ACHN (cell line): Measurements from ENCODE around the gene MRPS2.
"Not testable (repeated sequence)": the region's sequence is repeated elsewhere in the genome, so short reads cannot be mapped to it uniquely, and the experiment has no call there.

Source experiments
- DNase-seq: peaks from one replicate; pipeline ENCODE4 v3.0.0-alpha.2; 2015
- in situ Hi-C: cut with HindIII; loops from 2 replicates; pipeline ENCODE4 v1.10.0; 2017; ENCODE audit warnings: low sequenced_read_pairs, low pct_ligation_motif_present, low pct_unique_long_range_greater_than_20kb

The MRPS2 gene

DNA sequence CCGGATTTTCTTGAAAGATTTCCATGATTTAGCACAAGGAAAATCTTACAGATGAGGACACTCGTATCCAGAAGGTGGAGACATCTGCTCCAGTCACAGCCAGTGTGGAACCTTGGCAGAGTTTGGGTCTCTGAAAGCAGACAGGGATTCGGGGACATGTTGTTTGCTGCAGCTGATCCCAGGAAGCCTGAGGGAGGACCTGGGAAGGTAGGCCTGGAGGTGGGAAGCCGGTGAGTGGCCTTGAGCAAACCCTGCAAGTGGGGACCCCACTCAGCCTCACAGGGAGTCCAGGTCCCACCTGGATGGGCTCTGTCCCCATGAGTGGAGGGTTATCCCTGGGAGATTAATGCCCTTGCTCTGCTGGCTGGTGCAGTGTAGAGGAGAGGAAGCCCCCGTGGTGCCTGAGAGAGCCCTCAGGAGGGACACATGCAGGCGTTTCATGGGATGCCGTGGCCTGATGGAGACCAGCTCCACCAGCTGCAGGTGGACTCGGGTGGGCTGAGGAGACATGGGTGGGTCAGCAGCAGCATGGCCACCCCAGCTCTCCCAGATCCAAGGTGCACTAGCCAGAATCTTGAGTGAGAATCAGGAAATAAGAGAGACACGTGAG, 7.8 kb downstream of the MRPS2 start:
- in situ Hi-C loops: no loop called here
- DNase-seq: no peak

DNA sequence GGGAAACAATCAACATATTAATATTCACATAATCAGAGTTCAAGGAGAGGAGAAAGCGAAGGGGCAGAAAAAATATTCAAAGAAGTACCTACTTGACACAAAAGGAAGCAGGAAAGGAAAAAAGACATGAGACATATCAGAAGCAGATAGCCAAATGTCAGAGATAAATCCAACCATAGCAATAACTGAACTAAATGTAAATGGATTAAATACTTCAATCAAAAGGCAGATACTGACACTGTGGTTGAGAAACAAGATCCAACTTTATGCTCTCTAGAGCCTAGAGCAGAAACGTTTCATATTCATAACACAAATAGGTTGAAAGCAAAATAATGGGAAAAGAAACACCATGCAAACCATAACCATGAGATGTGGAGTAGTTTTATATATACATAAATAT, 9.0 kb downstream of the MRPS2 start:
- in situ Hi-C loops: no loop called here
- no peak for DNase-seq

DNA sequence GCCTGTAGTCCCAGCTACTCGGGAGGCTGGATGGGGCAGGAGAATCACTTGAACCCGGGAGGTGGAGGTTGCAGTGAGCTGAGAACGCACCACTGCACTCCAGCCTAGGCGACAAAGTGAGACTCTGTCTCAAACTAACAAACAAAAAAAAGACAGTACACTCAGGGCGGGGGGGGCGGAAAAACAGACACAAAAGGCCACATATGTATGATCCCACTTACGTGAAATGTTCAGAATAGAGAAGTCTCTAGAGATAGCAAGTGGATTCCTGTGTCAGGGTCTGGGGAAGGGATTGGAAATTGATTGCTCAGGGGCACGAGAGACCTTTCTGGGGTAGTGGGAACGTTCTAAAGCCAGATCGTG, 11.7 kb downstream of the MRPS2 start:
- in situ Hi-C loops: no loop called here
- DNase-seq: no peak

DNA sequence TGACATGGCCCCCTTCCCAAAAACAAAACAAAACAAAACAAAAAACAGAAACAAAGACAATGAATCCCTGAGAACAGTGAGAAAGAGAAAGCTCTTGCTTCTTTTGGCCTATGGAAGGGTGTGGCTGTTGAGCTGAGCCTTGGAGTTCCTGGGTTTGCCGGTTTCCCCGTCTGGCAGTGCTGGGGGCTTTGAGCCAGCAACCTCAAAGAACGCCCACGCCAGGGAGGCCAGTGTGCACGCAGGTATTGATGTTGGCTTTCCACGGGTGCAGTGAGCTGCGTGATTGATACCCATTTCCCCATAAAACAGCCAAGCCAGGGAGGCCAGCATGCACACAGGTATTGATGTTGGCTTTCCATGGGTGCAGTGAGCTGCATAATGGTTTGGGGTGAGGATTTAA, 12.4 kb downstream of the MRPS2 start:
- DNase-seq: no peak
- in situ Hi-C loops: no loop called here

DNA sequence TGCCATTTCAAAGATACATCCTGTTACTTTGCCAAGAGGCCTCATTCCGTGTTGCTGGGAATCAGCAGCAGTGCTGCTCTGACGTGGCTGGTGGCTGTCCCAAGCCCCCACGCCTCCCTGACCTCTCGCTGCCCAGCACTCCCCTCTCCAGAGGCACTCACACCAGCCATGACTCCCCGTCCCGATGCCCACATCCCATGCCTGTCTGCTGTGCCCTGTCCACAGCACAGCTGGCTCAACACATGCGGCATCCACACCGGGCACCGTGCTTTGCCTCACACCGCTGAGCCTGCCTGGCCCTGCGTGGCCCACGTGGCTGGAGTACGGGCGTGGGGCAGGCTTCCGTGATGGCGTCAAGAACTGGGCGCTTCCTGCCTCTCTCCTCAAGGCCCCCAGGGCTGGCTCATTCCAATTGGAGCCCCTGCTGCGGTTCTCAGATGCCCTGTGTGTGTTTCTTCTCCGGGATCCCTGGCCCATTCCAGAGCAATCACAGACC, 12.9 kb downstream of the MRPS2 start:
- in situ Hi-C loops: no loop called here
- no peak for DNase-seq

DNA sequence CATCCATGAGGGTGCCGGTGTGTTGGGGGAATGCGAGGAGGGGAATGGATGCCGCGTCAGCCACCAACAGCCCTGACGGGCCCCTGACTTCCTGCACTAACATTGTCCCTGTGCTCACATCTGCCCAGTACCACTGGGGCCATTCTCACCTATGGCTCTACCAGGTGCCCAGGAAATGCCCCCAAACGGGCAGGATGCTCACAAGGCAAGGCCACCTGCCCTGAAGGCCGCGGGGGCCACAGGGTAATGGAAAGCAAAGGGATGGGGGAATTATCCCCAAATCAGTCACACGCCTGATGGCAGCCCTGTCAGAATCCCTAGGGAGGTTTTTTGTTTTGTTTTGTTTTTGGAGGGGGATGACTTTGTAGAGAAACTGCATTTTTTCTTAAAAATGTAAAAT, 13.4 kb downstream of the MRPS2 start:
- in situ Hi-C loops, DNase-seq: not testable (repeated sequence)

DNA sequence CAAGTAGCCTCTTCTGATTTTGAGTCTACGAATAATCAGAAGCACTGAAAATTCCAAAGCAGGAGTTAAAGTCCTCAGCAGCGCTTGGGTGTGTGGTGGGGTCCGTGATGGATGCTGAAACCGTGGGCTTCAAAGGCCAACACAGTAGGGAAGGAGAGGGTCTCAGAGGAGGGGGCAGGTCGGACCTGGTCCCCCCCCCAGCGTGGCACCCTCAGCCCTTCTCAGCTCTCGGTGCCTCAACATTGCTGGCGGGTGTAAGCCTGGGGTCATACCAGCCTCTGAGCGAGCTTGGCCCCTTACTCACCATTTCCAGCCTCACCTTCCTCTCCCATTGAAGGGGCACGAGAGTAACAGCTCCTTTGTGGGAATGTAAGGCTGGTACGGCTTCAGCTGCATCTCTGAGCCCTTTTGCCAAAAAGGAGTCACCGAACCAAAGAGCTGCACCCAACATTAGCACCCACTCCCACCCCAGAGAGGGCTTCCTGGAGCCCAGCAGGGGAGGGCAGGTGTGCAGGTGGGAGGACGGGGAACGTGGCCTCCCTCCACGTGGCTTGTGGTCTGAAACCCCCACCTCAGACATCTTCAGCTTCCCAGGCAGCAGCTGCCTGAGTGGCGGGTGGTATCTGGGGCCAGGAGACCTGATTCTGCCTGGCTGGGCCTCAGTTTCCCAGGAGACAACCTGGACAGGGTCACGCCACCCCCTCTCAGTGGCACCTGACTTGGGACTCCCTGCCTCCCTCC, 14.0 kb downstream of the MRPS2 start:
- no peak for DNase-seq
- in situ Hi-C loops: no loop called here

DNA sequence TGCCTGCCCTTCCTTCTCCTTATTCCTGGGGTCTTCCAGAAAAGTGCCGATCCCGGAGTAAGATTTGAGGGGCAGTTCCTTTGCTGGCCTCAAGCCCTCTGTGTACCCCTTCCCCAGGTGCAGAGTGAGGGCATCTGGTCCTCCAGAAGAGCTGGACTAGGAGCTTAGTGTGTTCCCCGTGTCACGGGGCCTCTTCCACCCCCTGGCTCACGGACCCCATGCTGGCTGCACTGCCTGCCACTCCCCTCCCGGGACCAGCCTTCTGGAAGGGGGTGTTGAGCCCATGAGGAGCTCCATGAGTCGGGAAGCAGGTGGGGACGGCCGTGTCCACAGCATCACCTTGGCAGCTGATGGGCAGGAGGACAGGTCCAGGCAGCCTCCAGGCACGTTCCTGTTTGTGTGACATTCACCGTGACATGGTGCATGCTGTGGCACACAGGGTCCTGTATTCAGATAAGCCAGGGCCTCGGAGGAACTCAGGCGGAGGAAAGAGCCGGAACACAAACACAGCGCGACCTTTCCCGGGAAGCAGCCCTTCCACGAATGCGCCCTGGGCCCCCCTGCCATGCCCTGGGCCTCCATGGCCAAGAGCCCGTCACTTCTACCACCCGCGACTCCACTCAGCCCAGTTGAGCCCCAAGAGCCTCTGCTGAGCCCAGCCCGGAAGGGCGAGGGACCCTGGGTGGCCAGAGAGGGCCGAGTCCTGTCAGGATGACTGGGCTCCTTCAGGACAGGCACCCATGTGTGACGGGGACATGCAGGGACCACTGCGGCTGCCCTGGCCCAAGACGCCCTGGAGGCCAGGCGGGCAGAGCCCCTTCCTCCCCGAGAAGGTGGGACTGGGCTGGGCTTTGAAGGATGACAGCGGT, 14.8 kb downstream of the MRPS2 start:
- no peak for DNase-seq
- in situ Hi-C loops: no loop called here

DNA sequence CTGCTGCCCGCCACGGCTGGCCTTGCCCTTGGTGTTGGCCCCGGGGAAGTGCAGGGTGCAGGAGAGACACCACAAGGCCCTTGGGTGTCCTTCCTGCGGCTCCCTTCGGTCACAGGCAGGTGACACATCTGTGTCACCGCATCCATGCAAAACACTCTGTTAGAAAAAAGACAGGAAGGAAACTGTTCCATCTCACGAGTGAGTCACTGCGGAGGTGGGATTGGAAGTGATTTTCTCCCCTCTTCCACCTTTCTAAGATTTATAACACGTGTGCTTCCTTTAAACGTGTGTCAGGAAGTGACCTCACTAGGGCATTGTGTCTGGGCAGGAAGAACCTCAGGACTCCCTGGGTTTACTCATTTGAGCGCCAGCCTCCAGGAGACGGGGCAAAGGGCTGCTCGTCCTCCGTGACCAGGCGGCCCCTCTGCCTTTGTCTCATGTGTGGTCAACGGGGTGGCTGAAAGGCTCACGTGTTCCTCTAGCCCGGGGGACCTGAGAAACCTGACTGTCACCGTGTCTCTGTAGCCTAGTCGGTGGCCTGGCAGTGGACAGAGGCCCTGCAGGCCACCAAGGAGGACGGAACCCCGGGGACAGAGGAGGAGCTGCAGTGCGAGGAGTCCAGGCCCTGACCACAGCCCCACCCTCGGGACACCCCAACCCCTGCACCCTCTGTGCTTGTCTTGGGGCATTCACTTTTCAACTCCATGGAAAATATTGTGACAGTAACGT, 15.8 kb downstream of the MRPS2 start:
- in situ Hi-C loops: no loop called here

DNA sequence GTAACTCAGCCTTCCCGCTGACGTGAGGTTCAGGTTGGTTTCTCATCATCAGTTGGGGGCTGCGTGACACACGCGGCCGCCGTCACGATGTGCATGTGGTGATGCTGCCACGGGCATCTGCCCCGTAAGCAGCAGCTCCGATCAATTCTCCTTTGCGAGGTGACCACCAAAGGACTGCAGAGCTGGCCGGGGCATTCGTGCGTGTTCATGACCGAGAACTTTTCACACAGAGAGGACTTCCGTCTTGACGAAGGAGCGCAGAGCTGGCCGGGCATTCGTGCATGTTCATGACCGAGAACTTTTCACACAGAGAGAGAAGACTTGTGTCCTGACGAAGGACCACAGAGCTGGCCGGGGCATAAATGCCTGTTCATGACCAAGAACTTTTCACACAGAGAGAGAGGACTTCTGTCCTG, 16.9 kb downstream of the MRPS2 start:
- DNase-seq: no peak
- in situ Hi-C loops: no loop called here

More for the DNA sequence above, 15.8 kb downstream of the MRPS2 start:
- no peak for DNase-seq

DNA sequence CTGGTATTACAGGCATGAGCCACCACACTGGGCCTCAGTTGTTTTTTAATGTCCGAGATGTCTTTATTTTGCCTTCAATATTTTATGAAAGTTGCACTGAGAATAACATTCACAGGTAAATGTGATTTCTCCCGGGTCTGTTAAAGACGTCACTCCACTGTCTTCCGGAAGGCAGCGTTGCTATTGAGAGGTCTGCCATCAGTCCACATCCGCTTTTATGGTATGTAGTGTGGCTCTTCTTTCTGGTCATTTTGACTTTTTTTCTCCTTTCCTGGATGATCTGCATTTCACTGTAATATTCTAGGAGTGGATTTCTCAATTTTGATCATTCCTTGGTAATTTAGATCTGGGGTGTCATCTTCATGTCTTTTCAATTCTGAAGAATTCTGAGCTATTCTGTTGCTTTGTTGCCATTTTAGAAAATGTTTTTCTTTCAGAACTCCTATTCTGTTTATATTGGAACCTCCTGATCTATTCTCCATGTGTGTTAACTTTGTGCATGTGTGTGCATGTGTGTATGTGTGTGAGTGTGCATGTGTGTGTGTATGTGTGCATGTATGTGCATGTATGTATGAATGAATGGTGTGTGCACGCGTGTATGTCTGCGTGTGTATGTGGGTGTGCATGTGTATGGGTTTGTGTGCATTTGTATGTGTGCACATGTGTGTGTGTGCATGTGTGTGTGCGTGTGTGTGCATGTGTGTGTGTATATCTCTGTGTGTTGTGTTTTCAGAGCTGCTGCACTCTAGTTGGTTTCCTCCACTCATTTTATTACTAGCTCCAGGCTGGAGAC, 18.9 kb downstream of the MRPS2 start:
- in situ Hi-C loops: no loop called here
- no peak for DNase-seq

DNA sequence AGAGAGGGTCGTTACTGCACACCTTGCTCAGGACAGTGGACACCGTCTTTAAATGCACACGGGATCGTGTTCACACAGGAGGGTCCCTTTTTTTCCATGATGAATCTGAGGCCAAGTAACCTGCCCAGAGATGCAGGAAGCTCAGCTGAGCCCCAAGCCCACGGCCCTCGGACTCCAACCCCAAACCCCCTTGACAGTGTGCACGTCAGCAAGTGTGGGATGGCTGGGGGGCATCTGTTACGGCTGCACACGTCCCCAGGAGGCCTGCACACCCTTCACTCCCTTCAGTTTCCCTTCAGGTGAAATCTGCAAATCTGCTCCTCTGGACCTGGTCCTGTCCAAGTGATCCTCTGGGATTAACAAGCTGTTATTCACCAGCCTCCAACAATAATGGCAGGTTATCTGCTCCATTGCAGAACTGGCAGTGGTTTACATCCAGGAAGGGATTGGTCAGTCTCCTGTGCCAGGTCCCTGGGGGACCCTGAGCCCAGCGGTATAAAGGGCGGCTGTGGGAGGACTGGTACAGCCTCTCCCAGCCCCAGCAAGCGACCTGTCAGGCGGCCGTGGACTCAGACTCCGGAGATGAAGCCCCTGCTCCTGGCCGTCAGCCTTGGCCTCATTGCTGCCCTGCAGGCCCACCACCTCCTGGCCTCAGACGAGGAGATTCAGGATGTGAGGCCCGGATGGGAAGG, 20.6 kb downstream of the MRPS2 start, which contains the start of gene LCN1:
TSS of gene LCN1 (plus strand) at position 525 of the 692 bp plus-strand sequence. CDS start at position 583, 58 bp downstream.
- in situ Hi-C loops: no loop called here
- DNase-seq: no peak

DNA sequence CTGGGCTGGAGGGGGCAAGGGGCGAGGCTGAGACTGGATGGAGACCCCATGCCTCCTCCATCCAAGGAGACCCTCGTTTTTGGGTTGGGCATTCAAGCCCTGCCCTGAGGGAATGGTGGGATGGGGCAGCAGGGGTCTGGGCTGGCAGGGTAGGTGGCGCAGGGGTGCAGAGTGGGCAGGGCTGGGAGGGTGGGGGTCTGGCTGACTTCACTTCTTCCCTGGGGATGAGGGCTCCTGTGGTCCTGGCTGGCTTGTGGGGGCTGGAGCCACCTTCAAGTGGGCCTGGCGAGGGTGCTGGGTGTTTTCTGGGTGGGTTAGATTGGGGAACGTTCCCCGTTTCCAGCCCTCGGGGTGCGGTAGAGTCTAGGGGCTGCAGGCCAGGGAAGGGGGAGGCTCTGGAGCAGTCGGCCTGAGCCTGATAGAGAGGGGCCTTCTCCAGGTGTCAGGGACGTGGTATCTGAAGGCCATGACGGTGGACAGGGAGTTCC, 21.2 kb downstream of the MRPS2 start:
- in situ Hi-C loops: no loop called here
- no peak for DNase-seq

DNA sequence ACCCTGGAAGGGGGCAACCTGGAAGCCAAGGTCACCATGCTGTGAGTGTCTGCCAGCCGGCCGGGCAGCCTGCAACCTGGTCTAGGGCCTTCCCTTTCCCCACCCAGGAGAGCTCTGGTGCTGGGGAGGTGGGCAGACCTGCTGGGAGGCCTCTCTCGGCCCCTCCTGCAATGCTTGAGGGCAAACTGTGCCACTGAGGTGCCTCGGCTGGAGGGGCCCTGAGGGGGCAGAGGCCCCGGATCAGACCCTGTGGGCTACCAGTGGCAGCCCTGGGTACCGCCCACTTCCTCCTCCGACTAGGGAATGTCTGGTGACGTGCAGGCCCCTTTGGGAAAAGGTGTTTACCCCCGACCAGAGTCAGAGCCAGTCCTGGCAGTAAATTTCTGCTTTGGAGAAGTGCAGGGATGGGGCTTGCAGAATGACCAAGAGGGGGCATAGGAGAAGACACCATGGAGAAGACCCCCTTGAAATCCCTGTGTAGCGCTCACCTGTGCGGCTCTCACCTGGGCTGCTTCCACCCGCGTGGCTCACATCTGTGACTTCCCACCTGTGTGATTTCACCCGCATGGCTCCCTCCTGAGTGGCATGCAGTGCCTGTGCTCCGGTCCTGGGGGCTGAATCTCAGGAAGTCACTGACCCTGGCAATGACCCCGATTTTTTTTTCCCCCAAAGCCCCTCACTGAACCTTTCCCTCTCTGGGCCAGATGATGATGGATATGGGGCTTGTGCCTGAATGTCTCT, 21.8 kb downstream of the MRPS2 start:
- in situ Hi-C loops: no loop called here
- DNase-seq: no peak

DNA sequence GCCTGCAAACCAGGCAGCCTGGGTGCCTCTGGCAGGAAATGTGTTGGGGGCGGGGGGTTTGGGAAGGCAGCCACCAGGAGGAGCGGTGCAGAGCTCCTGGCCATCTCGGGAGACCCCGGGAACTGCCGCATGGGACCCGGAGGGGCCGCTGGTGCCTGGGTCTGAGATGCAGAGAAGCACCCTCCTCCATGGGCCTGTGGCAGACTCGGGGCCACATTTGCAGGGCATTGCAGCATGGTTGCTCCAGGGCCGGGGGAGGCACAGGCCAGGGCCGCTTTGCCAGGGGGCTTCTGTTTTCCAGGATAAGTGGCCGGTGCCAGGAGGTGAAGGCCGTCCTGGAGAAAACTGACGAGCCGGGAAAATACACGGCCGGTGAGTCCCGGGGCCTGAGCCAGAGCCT, 22.4 kb downstream of the MRPS2 start:
- in situ Hi-C loops: no loop called here
- no peak for DNase-seq

DNA sequence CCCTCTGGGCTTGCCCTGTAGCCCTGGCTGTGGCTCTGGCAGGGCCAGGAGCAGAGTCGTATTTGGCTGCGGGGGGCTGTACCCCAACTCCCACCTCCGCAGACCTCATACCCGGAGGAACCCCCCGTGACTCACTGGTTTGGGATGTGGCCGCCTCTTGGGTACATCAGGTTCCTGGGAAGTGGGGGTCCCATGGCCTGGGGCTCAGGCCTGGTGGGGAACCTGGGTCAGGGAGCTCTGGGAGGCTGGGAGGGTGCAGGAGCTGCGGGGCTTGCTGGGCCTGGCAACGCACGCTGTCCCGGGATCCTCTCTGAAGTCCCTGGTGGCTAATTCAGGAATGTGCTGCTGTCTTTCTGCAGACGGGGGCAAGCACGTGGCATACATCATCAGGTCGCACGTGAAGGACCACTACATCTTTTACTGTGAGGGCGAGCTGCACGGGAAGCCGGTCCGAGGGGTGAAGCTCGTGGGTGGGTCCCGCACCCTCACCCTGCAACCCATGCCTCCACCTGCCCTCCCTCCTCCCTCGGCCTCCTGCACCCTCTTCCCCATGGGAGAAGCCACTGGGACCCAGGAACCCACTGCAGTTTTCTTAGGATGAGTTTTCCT, 23.1 kb downstream of the MRPS2 start:
- in situ Hi-C loops: no loop called here

More for the DNA sequence above, 23.1 kb downstream of the MRPS2 start:
- DNase-seq: no peak
